Measurements from ENCODE around the gene C6orf62.
A peak's percentile ranks its signal among the peaks of the same experiment; 100 is the strongest.
"Not testable (repeated sequence)": the region's sequence is repeated elsewhere in the genome, so short reads cannot be mapped to it uniquely, and the experiment has no call there.

The C6orf62 gene

GRCh38 chr6:24719125-24719971 lies at the start of gene C6orf62:
Gene C6orf62 (minus strand): TSS chr6:24719154. CDS start chr6:24718668, 486 bp downstream.
- DNase-seq, result peak; percentile 33

- no peak for DNase-seq
Measured at GRCh38 chr6:24768361-24768760, 49.4 kb upstream of the C6orf62 start.

GRCh38 chr6:24766680-24767462 lies 47.9 kb upstream of the C6orf62 start:
- DNase-seq, result no peak

DNA sequence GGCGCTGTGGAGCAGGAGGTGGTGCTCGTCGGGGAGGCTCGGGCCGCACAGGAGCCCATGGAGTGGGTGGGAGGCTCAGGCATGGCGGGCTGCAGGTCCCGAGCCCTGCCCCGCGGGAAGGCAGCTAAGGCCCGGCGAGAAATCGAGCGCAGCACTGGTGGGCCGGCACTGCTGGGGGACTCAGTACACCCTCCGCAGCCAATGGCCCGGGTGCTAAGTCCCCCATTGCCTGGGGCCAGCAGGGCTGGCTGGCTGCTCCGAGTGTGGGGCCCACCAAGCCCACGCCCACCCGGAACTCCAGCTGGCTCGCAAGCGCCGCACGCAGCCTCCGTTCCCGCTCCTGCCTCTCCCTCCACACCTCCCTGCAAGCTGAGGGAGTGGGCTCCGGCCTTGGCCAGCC lies 47.0 kb upstream of the C6orf62 start:
- not testable (repeated sequence) for DNase-seq

DNA sequence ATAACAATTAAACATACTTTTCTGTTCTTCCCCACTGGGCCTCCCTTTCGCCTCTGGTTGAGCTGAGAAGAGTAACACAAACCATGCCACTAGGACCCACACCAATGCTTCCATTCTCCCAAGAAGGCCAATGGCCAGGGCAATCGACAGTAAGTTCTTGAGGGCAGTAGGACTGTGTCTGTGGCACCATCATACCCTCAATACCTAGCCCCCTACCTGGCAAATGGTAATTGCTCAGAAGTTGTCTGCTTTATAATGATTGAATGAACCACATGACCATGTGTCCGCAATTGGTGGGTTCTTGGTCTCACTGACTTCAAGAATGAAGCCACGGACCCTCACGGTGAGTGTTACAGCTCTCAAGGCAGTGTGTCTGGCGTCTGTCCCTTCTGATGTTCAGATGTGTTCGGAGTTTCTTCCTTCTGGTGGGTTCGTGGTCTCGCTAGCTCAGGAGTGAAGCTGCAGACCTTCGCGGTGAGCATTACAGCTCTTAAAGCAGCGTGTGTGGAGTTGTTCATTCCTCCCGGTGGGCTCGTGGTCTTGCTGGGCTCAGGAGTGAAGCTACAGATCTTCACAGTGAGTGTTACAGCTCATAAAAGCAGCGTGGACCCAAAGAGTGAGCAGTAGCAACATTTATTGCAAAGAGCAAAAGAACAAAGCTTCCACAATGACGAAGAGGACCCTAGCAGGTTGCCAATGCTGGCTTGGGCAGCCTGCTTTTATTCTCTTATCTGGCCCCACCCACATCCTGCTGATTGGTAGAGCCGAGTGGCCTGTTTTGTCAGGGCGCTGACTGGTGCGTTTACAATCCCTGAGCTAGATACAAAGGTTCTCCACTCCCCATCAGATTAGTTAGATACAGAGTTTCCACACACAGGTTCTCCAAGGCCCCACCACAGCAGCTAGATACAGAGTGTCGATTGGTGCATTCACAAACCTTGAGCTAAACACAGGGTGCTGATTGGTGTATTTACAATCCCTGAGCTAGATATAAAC lies 46.2 kb upstream of the C6orf62 start:
- not testable (repeated sequence) for DNase-seq

DNA sequence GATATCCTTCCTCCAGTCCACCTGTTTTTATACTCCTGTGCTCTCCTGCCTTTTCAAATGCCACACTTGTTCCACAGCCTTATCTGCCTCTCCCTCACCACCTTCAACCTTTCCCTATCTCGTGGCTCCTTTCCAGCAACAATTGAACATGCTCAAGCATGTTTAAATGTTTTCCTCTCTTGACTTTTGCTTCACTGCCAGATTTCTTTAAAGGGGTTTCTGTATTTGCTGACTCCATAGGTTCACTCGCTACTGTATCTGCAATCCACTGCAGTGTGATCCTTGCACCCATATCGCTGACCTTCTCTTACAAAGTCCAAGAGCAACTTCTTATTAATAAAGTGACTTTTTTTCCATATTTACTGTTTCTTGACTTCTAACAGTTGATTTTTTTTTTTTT lies 44.6 kb upstream of the C6orf62 start:
- DNase-seq, result no peak

DNA sequence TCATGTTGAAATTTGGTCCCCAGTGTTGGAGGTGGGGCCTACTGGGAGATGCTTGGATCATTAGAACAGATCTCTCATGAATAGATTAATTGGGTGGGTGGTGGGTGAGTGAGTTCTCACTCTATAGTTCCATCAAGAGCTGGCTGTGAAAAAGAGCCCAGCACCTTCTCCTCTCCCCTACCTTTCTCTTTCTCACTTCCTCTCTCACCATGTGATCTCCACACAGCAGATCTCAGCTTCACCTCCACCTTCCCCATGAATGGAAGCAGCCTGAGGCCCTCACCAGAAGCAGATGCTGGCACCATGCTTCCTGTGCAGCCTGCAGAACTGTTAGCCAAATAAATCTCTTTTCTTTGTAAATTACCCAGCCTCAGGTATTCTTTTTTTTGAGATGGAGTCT lies 42.9 kb upstream of the C6orf62 start:
- no peak for DNase-seq

DNA sequence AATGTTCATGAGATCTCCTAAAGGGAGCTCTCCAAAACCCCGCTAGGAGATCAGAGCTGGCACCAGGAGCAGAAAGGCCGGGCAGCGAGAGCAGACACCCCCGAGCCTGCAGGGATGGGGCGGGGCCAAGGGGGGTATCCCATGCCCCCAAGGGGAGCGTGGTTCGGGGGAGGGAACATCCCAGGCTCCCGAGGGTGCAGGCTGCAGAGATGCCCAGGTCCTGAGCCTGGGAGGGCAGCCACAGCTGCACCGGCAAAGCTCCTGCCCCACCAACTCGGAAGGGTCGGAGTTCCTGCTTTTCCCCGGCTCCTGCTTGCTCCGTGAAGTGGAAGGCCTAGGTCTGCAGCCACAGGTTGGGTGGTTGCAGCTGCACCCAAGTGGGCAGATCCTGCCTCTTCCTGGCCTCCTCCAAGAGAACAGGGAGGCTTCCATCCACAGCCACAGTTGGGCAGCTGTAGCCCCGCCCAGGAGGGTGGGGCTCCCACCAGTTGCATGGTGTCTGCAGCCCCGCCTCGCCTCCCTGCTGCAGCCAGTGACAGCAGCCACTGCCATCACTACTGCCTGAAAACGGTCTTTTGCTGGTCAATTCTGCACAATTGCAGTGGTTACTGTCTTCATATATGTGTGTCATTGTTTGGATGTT lies 42.4 kb upstream of the C6orf62 start:
- DNase-seq, result no peak

DNA sequence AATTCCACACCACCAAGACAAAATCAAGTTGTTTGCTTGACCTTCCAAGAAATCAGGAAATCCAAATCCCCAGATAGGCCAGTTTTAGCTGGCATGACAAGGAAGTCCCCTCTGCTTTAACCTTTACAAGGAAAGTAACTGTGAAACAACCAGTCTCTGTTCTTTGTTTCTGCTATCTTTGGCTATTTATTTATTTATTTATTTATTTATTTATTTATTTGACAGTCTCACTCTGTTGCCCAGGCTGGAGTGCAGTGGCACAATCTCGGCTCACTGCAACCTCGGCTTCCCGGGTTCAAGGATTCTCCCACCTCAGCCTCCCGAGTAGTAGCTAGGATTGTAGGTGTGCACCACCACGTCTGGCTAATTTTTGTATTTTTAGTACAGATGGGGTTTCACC lies 41.3 kb upstream of the C6orf62 start:
- DNase-seq, result no peak

- DNase-seq, result no peak
Measured at GRCh38 chr6:24759718-24760117, 40.8 kb upstream of the C6orf62 start.

DNA sequence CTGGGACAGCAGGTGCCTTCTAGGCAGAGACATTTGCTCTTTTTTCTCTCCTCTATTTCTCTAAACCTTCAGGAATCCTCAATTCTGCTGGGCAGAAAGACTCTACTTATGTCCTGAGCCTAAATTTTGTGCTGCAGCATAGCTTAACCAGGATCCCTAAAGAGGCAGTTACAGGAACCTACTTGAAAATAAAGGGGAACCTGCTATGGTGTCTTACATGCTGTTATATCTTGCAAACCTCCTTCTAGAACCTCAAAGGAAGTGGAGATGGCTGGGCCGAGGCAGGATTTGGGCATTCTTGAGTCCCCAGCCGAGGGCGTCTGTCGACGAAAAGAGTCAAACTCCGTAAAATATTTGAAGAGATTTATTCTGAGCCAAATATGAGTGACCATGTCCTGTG lies 38.7 kb upstream of the C6orf62 start:
- no peak for DNase-seq

- no peak for DNase-seq
Measured at GRCh38 chr6:24755279-24755678, 36.3 kb upstream of the C6orf62 start.

DNA sequence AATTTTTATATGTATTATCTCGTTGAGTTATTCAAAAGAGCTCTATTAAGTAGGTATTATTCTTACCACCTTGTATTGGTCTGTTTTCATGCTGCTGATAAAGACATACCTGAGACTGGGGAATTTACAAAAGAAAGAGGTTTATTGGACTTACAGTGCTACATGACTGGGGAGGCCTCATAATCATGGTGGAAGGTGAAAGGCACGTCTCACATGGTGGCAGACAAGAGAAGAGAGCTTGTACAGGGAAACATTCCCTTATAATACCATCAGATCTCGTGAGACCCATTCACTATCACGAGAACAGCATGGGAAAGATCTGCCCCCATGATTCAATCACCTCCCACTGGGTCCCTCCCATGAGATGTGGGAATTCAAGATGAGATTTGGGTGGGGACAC lies 35.4 kb upstream of the C6orf62 start:
- DNase-seq, result not testable (repeated sequence)

GRCh38 chr6:24753545-24753944 lies 34.6 kb upstream of the C6orf62 start:
- no peak for DNase-seq

DNA sequence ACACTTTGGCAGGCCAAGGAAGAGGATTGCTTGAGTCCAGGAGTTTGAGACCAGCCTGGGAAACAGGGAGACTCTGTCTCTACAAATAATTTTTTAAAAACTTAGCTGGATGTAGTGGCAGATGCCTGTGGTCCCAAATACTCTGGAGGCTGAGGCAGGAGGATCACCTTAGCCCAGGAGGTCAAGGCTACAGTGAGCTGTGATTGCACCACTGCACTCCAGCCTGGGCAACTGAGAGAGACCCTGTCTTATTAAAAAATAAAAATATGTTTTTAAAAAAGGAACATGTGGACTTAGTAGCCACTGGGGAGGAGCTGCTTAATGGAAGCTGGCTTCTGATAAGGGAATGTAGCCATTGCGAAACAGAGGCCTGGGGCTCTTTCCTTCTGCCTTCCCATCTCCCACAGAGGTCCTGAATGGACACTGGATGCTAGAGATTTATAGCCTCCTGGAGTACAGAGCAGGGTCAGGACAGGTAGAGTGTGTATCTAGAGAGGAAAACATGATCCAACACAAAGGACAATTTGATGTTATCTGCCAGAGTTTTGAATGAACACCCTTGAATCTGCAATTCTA lies 34.1 kb upstream of the C6orf62 start:
- no peak for DNase-seq

- no peak for DNase-seq
Measured at GRCh38 chr6:24752503-24752902, 33.5 kb upstream of the C6orf62 start.

DNA sequence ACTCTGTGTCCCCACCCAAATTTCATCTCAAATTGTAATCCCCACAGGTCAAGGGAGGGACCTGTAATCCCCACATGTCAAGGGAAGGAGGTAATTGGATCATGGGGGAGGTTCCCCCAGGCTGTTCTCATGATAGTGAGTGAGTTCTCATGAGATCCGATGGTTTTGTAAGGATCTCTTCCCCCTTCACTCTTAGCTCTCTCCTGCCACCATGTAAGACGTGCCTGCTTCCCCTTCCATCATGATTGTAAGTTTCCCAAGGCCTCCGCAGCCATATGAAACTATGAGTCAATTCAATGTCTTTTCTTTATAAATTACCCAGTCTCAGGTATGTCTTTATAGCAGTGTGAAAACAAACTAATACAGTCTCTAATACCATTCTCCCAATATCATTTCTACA lies 31.9 kb upstream of the C6orf62 start:
- DNase-seq, result not testable (repeated sequence)

DNA sequence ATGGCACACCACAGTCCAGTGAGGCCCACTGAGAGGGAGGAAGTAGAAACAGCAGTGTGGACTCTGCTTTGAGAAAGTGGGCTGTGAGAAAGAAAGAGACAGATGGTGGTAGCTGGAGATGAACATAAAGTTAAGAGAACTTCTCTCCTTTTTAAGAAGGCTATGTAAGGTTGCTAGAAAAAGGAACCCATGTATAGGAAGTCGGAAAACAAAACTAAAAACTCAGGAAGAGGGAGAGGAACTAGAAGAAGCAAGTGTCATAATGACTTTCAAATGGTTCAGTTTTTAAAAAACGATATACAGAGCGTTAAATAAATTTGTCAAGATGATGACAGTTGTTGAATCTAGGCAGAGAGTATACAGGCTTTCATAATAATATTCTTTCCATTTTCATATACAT lies 30.3 kb upstream of the C6orf62 start:
- no peak for DNase-seq

GRCh38 chr6:24744911-24745310 lies 26.0 kb upstream of the C6orf62 start:
- no peak for DNase-seq

- DNase-seq, result no peak
Measured at GRCh38 chr6:24743944-24744335, 25.0 kb upstream of the C6orf62 start.

DNA sequence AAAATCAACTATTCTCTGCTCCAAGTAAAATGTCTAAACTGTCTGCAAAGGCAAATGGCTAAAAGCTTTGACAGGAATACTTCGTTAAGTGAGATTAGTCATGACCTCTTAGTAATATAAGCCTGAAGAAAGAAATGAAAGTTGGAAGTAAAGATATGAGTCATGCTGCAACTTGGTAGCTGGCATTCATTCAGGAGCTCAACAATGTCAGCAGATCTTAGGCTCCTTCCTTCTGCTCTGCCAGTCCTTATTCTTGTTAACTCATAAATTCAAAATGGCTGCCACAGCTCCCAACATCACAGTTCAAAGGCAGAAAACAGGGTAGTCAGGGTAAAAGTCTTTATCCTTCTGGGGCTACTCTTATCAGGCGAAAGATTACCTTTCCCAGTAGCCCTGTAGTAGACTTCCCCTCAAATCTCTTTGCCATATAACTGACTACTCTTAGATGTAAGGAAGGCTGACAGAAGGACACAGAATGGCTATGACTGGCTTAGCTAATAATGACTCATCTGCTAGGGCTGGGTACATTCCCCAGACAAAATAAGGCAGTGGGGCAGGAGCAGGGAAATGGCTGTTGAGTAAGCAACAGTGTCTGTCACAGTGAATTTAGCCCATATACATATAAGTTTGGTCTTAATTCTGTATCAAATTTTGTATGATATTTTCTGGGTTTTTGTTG lies 24.4 kb upstream of the C6orf62 start:
- no peak for DNase-seq

Measured in activated T-cell treated with anti-CD3 and anti-CD28 coated beads for 4 hours (primary cell).